ENCODE data around the gene TDRD3.

The TDRD3 gene

DNA sequence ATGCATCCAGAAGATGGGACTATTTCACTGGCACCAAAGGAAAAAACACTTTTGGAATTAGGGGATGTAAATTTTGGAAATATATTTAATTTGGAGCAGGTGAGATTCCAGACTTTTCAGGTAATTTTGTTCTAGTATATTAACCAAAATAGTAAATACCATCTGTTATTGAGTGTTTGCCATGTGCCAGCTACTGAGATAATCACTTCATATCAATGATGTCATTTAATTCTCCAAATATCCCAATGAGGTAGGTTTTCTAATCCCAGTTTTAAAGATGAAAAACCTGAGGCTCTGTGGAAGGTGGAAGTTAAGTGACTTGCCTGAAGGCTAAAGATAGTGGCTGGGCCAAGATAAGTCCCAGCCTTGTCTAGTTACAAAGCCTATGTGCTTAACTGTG is 95.2 kb downstream of the TDRD3 start:
- Histone ChIP-seq H3K4me1 (ENCODE audit: control insufficient read depth in 2 of 2, insufficient read depth in 2 of 2, low read length in 2 of 2) (no peaks in the 10 kb centered on the region), H3K9me3 (ENCODE audit: control insufficient read depth in 2 of 2, low read length in 2 of 2) (peaks cover 0 to 8% of the 10 kb centered on the region in 2 donors), H3K9ac (ENCODE audit: low read depth in 1 of 2, low read length in 2 of 2) (no peak overlapping the region), H3K27me3 (ENCODE audit: control insufficient read depth in 2 of 2, insufficient read depth in 2 of 2, low read length in 2 of 2) (no peaks in the 10 kb centered on the region), H3K27ac (ENCODE audit: low read depth in 2 of 2, low read length in 2 of 2) (no peak overlapping the region), H3K4me3 (ENCODE audit: low read length in 2 of 2) (no peak overlapping the region), H3K36me3 (ENCODE audit: control insufficient read depth in 2 of 2, insufficient read depth in 2 of 2, low read length in 2 of 2) (peaks cover 21 to 32% of the 10 kb centered on the region in 2 donors)

DNA sequence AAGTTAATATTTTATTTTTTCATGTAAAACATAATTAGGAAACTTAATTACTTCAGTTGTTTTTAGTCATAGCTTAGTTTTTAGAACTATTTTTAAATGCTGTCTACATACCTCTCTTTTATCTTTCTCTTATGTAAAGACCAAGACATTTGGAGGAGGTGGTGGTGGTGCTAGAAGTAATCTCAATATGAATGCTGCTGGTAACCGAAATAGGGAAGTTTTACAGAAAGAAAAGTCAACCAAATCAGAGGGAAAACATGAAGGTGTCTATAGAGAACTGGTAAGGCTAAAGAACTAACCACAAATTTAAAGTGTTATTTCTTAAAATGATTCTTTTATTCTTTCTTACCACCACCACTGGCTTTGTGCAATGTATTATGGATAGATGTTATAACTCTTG is 97.3 kb downstream of the TDRD3 start:
- no peaks in the 10 kb centered on the region for H3K4me1 ChIP-seq (ENCODE audit: control insufficient read depth in 2 of 2, insufficient read depth in 2 of 2, low read length in 2 of 2)
- H3K4me3 ChIP-seq (ENCODE audit: low read length in 2 of 2), result no peak overlapping the region
- no peaks in the 10 kb centered on the region for H3K9me3 ChIP-seq (ENCODE audit: control insufficient read depth in 2 of 2, low read length in 2 of 2)
- H3K27ac ChIP-seq (ENCODE audit: low read depth in 2 of 2, low read length in 2 of 2), result no peak overlapping the region
- no peak overlapping the region for H3K9ac ChIP-seq (ENCODE audit: low read depth in 1 of 2, low read length in 2 of 2)
- peaks cover 23 to 33% of the 10 kb centered on the region in 2 donors for H3K36me3 ChIP-seq (ENCODE audit: control insufficient read depth in 2 of 2, insufficient read depth in 2 of 2, low read length in 2 of 2)
- no peaks in the 10 kb centered on the region for H3K27me3 ChIP-seq (ENCODE audit: control insufficient read depth in 2 of 2, insufficient read depth in 2 of 2, low read length in 2 of 2)

DNA sequence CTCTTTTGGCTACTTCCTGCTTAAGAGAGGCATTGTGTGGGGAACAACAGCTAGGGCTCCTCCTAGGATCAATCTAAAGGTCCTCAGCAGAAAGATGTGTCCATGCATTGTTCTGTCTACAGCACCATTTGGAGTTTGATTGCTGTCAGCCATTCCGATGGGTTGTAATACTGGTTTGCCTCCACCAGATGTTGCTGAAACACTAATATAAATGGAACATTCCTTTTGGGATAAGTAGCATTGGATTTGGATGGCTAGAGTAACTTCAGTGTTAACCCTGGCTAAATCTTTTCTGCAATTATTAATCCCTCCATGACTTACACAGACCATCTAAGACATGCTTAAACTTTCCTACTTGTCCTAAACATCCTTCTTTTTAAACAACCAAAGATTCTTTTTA is 104.2 kb downstream of the TDRD3 start:
- H3K27ac ChIP-seq (ENCODE audit: low read depth in 2 of 2, low read length in 2 of 2), result no peak overlapping the region
- peaks cover 4 to 11% of the 10 kb centered on the region in 2 donors for H3K9me3 ChIP-seq (ENCODE audit: control insufficient read depth in 2 of 2, low read length in 2 of 2)
- peaks cover 21 to 29% of the 10 kb centered on the region in 2 donors for H3K36me3 ChIP-seq (ENCODE audit: control insufficient read depth in 2 of 2, insufficient read depth in 2 of 2, low read length in 2 of 2)
- no peaks in the 10 kb centered on the region for H3K4me1 ChIP-seq (ENCODE audit: control insufficient read depth in 2 of 2, insufficient read depth in 2 of 2, low read length in 2 of 2)
- H3K4me3 ChIP-seq (ENCODE audit: low read length in 2 of 2), result no peak overlapping the region
- H3K27me3 ChIP-seq (ENCODE audit: control insufficient read depth in 2 of 2, insufficient read depth in 2 of 2, low read length in 2 of 2), result no peaks in the 10 kb centered on the region
- H3K9ac ChIP-seq (ENCODE audit: low read depth in 1 of 2, low read length in 2 of 2), result no peak overlapping the region

DNA sequence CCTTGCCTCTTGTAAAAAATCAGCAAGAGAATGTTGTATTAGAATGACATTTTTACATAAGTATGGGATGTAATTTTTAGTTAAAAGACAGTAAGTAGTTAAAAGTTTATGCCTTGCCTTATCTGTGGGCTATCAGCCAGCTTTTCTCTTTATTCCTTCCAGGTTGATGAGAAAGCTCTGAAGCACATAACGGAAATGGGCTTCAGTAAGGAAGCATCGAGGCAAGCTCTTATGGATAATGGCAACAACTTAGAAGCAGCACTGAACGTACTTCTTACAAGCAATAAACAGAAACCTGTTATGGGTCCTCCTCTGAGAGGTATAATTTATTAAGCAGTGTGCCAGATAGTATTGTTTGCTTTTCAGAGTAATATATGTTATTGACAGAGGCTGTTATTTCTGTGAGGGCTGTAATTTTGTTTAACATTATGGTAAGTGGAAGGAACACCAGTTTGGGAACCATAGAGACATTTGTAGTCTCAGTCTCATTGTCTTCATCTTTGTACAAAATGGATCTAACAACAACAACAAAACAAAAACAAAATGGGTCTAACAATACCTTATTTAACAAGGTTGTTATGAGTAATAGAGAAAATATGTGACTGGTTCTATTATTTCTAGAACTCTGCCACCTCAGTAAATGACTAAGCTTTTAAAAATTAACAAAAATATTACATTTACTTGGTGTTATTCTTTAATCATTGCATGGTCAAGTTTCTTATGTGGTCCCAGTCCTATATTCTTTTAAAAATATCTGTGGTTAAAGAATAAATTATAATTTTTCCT is 112.8 kb downstream of the TDRD3 start:
- H3K4me3 ChIP-seq (ENCODE audit: low read length in 2 of 2), result no peak overlapping the region
- no peak overlapping the region for H3K9ac ChIP-seq (ENCODE audit: low read depth in 1 of 2, low read length in 2 of 2)
- H3K9me3 ChIP-seq (ENCODE audit: control insufficient read depth in 2 of 2, low read length in 2 of 2), result no peaks in the 10 kb centered on the region
- peaks cover 8 to 9% of the 10 kb centered on the region in 2 donors for H3K36me3 ChIP-seq (ENCODE audit: control insufficient read depth in 2 of 2, insufficient read depth in 2 of 2, low read length in 2 of 2)
- no peaks in the 10 kb centered on the region for H3K4me1 ChIP-seq (ENCODE audit: control insufficient read depth in 2 of 2, insufficient read depth in 2 of 2, low read length in 2 of 2)
- H3K27me3 ChIP-seq (ENCODE audit: control insufficient read depth in 2 of 2, insufficient read depth in 2 of 2, low read length in 2 of 2), result no peaks in the 10 kb centered on the region
- no peak overlapping the region for H3K27ac ChIP-seq (ENCODE audit: low read depth in 2 of 2, low read length in 2 of 2)

DNA sequence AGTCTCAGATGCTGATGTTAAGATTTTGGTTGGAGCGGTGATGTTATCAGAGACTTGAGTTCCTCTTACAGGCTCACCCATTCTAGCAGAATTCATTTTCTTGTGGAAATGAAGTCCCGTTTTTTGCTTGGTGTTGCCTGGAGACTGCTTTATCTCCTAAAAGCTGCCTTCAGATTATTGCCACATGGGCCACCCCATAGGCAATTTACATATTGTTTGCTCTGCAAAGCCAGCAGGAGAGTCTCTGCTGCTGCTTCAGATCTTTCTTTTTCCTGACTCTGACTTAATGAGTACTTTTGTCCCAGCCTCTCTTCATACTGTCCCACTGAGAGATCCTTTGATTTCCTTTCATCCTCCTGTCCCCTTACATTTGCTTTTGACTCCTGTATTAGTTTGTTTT is 114.6 kb downstream of the TDRD3 start:
- H3K27ac ChIP-seq (ENCODE audit: low read depth in 2 of 2, low read length in 2 of 2), result no peak overlapping the region
- peaks cover 8 to 10% of the 10 kb centered on the region in 2 donors for H3K36me3 ChIP-seq (ENCODE audit: control insufficient read depth in 2 of 2, insufficient read depth in 2 of 2, low read length in 2 of 2)
- no peaks in the 10 kb centered on the region for H3K9me3 ChIP-seq (ENCODE audit: control insufficient read depth in 2 of 2, low read length in 2 of 2)
- no peak overlapping the region for H3K9ac ChIP-seq (ENCODE audit: low read depth in 1 of 2, low read length in 2 of 2)
- no peak overlapping the region for H3K4me3 ChIP-seq (ENCODE audit: low read length in 2 of 2)
- no peaks in the 10 kb centered on the region for H3K4me1 ChIP-seq (ENCODE audit: control insufficient read depth in 2 of 2, insufficient read depth in 2 of 2, low read length in 2 of 2)
- H3K27me3 ChIP-seq (ENCODE audit: control insufficient read depth in 2 of 2, insufficient read depth in 2 of 2, low read length in 2 of 2), result no peaks in the 10 kb centered on the region

DNA sequence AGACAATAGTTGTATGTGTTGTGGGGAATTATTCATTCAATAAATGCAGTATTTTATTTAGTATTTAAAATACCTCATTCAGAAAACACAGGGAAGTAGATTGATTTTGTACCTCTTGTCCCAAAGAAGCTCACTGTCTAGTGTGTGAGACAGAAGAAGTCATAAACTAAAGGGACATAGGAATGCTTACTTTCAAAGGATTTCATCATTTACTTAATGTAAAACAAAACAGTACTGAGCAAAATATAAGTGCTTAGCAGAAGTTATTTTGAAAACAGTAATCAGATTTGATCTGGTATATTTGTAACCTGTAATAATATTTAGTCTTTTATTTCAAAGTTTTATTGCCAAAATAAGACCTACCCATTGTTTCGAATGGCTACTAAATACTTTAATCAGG is 117.9 kb downstream of the TDRD3 start:
- H3K4me3 ChIP-seq (ENCODE audit: low read length in 2 of 2), result no peak overlapping the region
- H3K36me3 ChIP-seq (ENCODE audit: control insufficient read depth in 2 of 2, insufficient read depth in 2 of 2, low read length in 2 of 2), result peaks cover 11 to 12% of the 10 kb centered on the region in 2 donors
- no peak overlapping the region for H3K9ac ChIP-seq (ENCODE audit: low read depth in 1 of 2, low read length in 2 of 2)
- no peaks in the 10 kb centered on the region for H3K4me1 ChIP-seq (ENCODE audit: control insufficient read depth in 2 of 2, insufficient read depth in 2 of 2, low read length in 2 of 2)
- H3K9me3 ChIP-seq (ENCODE audit: control insufficient read depth in 2 of 2, low read length in 2 of 2), result no peaks in the 10 kb centered on the region
- no peaks in the 10 kb centered on the region for H3K27me3 ChIP-seq (ENCODE audit: control insufficient read depth in 2 of 2, insufficient read depth in 2 of 2, low read length in 2 of 2)
- H3K27ac ChIP-seq (ENCODE audit: low read depth in 2 of 2, low read length in 2 of 2), result no peak overlapping the region

DNA sequence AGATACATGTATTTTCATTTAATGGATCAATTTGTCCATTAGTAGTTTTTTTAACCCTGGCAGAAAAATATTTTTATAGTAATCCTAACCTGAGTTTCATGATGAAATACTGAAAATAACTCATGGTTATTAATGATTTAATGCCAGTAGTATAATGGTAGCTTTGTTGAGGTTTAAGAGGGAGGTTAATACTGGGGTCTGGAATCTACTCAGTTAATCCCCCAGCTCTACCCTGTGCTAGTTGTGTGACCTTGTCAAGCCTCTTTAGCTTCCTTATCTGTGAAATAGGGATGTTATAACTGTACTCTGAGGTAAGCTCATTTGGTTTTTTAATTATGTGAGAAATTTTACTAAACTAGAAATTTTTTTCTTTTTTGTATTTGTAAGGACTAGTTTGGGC is 122.5 kb downstream of the TDRD3 start:
- H3K9ac ChIP-seq (ENCODE audit: low read depth in 1 of 2, low read length in 2 of 2), result no peak overlapping the region
- H3K27ac ChIP-seq (ENCODE audit: low read depth in 2 of 2, low read length in 2 of 2), result no peak overlapping the region
- H3K9me3 ChIP-seq (ENCODE audit: control insufficient read depth in 2 of 2, low read length in 2 of 2), result no peaks in the 10 kb centered on the region
- H3K36me3 ChIP-seq (ENCODE audit: control insufficient read depth in 2 of 2, insufficient read depth in 2 of 2, low read length in 2 of 2), result peaks cover 5 to 14% of the 10 kb centered on the region in 2 donors
- H3K27me3 ChIP-seq (ENCODE audit: control insufficient read depth in 2 of 2, insufficient read depth in 2 of 2, low read length in 2 of 2), result no peaks in the 10 kb centered on the region
- no peaks in the 10 kb centered on the region for H3K4me1 ChIP-seq (ENCODE audit: control insufficient read depth in 2 of 2, insufficient read depth in 2 of 2, low read length in 2 of 2)
- H3K4me3 ChIP-seq (ENCODE audit: low read length in 2 of 2), result no peak overlapping the region

DNA sequence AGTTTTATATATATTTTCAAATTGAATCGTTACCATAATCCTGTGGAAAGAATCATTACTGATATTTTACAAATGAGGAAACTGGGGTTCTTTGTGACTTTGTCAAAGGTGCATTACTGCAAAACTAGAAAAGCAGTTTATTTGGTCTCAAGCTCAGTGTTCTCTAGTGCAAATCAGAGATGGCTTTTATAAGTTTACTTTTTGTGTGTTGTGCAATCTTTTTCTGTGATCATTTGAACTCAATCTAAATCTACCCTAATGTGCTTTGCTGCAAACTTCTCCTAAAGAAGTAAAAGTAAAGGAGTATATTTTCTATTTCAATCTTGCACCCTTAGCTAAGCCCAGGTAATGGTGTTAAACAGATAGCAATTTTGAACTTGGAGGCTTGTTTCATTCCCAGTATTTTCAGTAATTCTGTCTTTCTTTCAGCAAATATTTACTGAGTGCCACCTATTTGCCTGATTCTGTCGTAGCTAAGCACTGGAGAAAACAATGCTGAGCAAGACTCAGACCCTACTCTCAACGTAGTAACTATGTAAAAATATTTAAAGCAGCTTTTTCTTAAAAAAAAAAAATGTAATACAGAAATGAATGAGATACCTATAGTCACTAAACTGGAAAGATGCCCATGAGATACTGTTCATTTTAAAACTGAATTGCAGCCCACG is 124.0 kb downstream of the TDRD3 start:
- no peak overlapping the region for H3K4me3 ChIP-seq (ENCODE audit: low read length in 2 of 2)
- no peaks in the 10 kb centered on the region for H3K27me3 ChIP-seq (ENCODE audit: control insufficient read depth in 2 of 2, insufficient read depth in 2 of 2, low read length in 2 of 2)

DNA sequence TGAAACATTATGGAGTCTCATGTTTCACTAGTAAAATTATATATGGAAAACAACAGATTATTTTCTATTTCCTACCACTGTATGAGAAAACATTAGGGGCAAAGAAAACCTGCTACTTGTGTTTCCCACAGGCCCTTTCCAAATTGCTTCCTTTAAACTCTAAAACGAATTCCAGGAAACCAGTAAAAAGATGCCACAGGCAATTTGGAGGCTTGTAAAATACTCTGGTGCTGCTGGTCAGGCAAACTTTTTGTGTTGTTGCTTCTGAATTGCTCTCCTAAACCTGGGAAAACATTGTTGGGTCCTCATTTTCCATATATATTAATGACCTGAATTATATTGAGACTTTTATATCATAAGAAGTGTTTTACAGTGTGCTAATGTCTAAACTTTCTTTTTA is 141.5 kb downstream of the TDRD3 start:
- no peak overlapping the region for H3K9ac ChIP-seq (ENCODE audit: low read depth in 1 of 2, low read length in 2 of 2)
- H3K27me3 ChIP-seq (ENCODE audit: control insufficient read depth in 2 of 2, insufficient read depth in 2 of 2, low read length in 2 of 2), result no peaks in the 10 kb centered on the region
- H3K9me3 ChIP-seq (ENCODE audit: control insufficient read depth in 2 of 2, low read length in 2 of 2), result no peaks in the 10 kb centered on the region
- no peak overlapping the region for H3K27ac ChIP-seq (ENCODE audit: low read depth in 2 of 2, low read length in 2 of 2)
- H3K4me1 ChIP-seq (ENCODE audit: control insufficient read depth in 2 of 2, insufficient read depth in 2 of 2, low read length in 2 of 2), result no peaks in the 10 kb centered on the region
- peaks cover 0 to 2% of the 10 kb centered on the region in 2 donors for H3K36me3 ChIP-seq (ENCODE audit: control insufficient read depth in 2 of 2, insufficient read depth in 2 of 2, low read length in 2 of 2)
- H3K4me3 ChIP-seq (ENCODE audit: low read length in 2 of 2), result no peak overlapping the region

More for the DNA sequence above, 124.0 kb downstream of the TDRD3 start:
- Histone ChIP-seq H3K36me3 (ENCODE audit: control insufficient read depth in 2 of 2, insufficient read depth in 2 of 2, low read length in 2 of 2) (peaks cover 5 to 14% of the 10 kb centered on the region in 2 donors), H3K9me3 (ENCODE audit: control insufficient read depth in 2 of 2, low read length in 2 of 2) (no peaks in the 10 kb centered on the region), H3K4me1 (ENCODE audit: control insufficient read depth in 2 of 2, insufficient read depth in 2 of 2, low read length in 2 of 2) (no peaks in the 10 kb centered on the region), H3K9ac (ENCODE audit: low read depth in 1 of 2, low read length in 2 of 2) (no peak overlapping the region), H3K27ac (ENCODE audit: low read depth in 2 of 2, low read length in 2 of 2) (no peak overlapping the region)

DNA sequence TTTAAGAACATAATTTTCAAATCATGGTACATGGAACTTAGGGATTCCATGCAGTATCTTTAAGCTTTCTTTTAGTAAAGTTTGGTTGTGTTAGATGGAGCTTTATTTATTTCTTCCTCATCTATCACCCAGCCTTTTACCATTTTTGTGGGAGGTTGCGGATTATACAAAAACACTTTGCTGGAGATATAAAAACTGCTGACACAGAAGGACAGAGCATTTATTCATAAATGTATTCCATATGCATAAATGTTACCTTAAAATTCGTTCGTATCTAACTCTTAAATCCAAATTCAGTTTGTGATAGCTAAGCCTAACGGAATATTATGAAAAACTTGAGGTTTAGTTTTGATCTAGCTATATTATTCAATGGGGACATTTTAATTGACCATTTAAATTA is 143.3 kb downstream of the TDRD3 start:
- Histone ChIP-seq H3K27ac (ENCODE audit: low read depth in 2 of 2, low read length in 2 of 2) (no peak overlapping the region), H3K36me3 (ENCODE audit: control insufficient read depth in 2 of 2, insufficient read depth in 2 of 2, low read length in 2 of 2) (peaks cover 0 to 2% of the 10 kb centered on the region in 2 donors), H3K4me3 (ENCODE audit: low read length in 2 of 2) (no peak overlapping the region), H3K9me3 (ENCODE audit: control insufficient read depth in 2 of 2, low read length in 2 of 2) (no peaks in the 10 kb centered on the region), H3K9ac (ENCODE audit: low read depth in 1 of 2, low read length in 2 of 2) (no peak overlapping the region), H3K27me3 (ENCODE audit: control insufficient read depth in 2 of 2, insufficient read depth in 2 of 2, low read length in 2 of 2) (no peaks in the 10 kb centered on the region), H3K4me1 (ENCODE audit: control insufficient read depth in 2 of 2, insufficient read depth in 2 of 2, low read length in 2 of 2) (no peaks in the 10 kb centered on the region)

Measured in mucosa of rectum (tissue), 2 donors.